SK-N-SH (cell line): ENCODE results near the gene ANKAR. TPM values are rescaled to one million over a fixed set of nuclear protein-coding genes. Genes with fewer than 3 reads are reported as not detected.

Experiments
- CTCF ChIA-PET: fragments of 300-600, 350-600 bp; formaldehyde crosslinking; extraction: SDS; loops from one replicate; lab custom pipeline; 2021; lab: Yijun Ruan, JAX
- POLR2A ChIA-PET: fragments of 350-600 bp; sonication (Branson Sonifier 250); formaldehyde crosslinking; extraction: SDS; loops from one replicate; lab custom pipeline; 2020; ENCODE audit warnings: antibody characterized with exemption, inconsistent platforms; lab: Yijun Ruan, JAX
- DNase-seq: peaks from one replicate; pipeline ENCODE4 v3.0.0; 2012
- H2AFZ ChIP-seq: fragments of 200-600 bp; sonication (generic); 2 replicates; pipeline ENCODE4 v1.8.1; 2016; ENCODE audit warnings: antibody characterized with exemption, mild to moderate bottlenecking, low read depth
- H3F3A ChIP-seq: fragments of 200-600 bp; sonication (generic); replicated peaks from 2 replicates; pipeline ENCODE3; 2016; ENCODE audit warnings: antibody characterized with exemption, mild to moderate bottlenecking; ENCODE audit not compliant: insufficient read depth
- H3K27ac ChIP-seq, 2 experiments: fragments of 200-500 bp in 1 of 2; fragments of 200-600 bp in 1 of 2; sonication (Bioruptor generic) in 1 of 2; sonication (generic), shearing (Covaris generic) in 1 of 2; 2 replicates each; pipeline versions ENCODE4 v1.5.1 to v1.6.1; 2014 to 2016; ENCODE audit warnings: low read depth in 2 of 2, inconsistent platforms in 1 of 2, low read length in 1 of 2, mild to moderate bottlenecking in 1 of 2, mixed read lengths in 1 of 2
- H3K27me3 ChIP-seq: fragments of 200-600 bp; sonication (generic), shearing (Covaris generic); 2 replicates; pipeline ENCODE4 v1.6.1; 2016; ENCODE audit warnings: mixed run types; ENCODE audit not compliant: insufficient read depth
- H3K36me3 ChIP-seq, 2 experiments: fragments of 200-500 bp in 1 of 2; fragments of 200-600 bp in 1 of 2; sonication (Bioruptor generic) in 1 of 2; sonication (generic) in 1 of 2; replicated peaks in 1 of 2; 2 replicates each; pipeline versions ENCODE3 to v1.5.1; 2014 to 2016; ENCODE audit warnings: low read length in 1 of 2, mild to moderate bottlenecking in 1 of 2; ENCODE audit not compliant: insufficient read depth in 2 of 2, control insufficient read depth in 1 of 2
- H3K4me1 ChIP-seq, 2 experiments: fragments of 200-500 bp in 1 of 2; fragments of 200-600 bp in 1 of 2; sonication (Bioruptor generic) in 1 of 2; sonication (generic), shearing (Covaris generic) in 1 of 2; 2 replicates each; pipeline versions ENCODE4 v1.5.1 to v1.6.1; 2014 to 2016; ENCODE audit warnings: low read depth in 1 of 2, low read length in 1 of 2, mixed run types in 1 of 2; ENCODE audit not compliant: insufficient read depth in 2 of 2, control insufficient read depth in 1 of 2
- H3K4me2 ChIP-seq: fragments of 200-600 bp; sonication (generic), shearing (Covaris generic); 2 replicates; pipeline ENCODE4 v1.6.1; 2017; ENCODE audit warnings: mixed run types
- H3K4me3 ChIP-seq, 2 experiments: fragments of 200-500 bp in 1 of 2; fragments of 200-600 bp in 1 of 2; sonication (Bioruptor generic) in 1 of 2; sonication (generic), shearing (Covaris generic) in 1 of 2; 2 replicates each; pipeline versions ENCODE4 v1.5.1 to v1.8.1; 2014 to 2016; ENCODE audit warnings: low read depth in 2 of 2, inconsistent platforms in 1 of 2, low read length in 1 of 2, mild to moderate bottlenecking in 1 of 2, mixed read lengths in 1 of 2, moderate library complexity in 1 of 2
- H3K79me2 ChIP-seq: fragments of 200-600 bp; sonication (generic); 2 replicates; pipeline ENCODE4 v1.8.1; 2017; ENCODE audit warnings: mild to moderate bottlenecking; ENCODE audit not compliant: insufficient read depth
- H3K9ac ChIP-seq: fragments of 200-600 bp; sonication (generic); 2 replicates; pipeline ENCODE4 v1.6.1; 2017; ENCODE audit warnings: mixed run types
- H3K9me2 ChIP-seq: fragments of 200-600 bp; sonication (generic); 2 replicates; pipeline ENCODE4 v1.6.1; 2017; ENCODE audit warnings: mixed run types
- H3K9me3 ChIP-seq: fragments of 200-600 bp; sonication (generic); 2 replicates; pipeline ENCODE4 v1.6.1; 2017; ENCODE audit warnings: mixed run types, mild to moderate bottlenecking, moderate library complexity
- H4K20me1 ChIP-seq: fragments of 200-600 bp; sonication (generic); 2 replicates; pipeline ENCODE4 v1.6.1; 2017; ENCODE audit warnings: mild to moderate bottlenecking, mixed run types; ENCODE audit not compliant: insufficient read depth
- CHD2 ChIP-seq: fragments of 150-350 bp; IDR thresholded peaks from 2 replicates; pipeline ENCODE4 v1.6.1; 2018; ENCODE audit warnings: low read length; ENCODE audit not compliant: partially characterized antibody
- ELF1 ChIP-seq: IDR thresholded peaks from 2 replicates; pipeline ENCODE4 v1.4.0; 2012
- EP300 ChIP-seq, 2 experiments: IDR thresholded peaks; 2 replicates each; pipeline versions ENCODE4 v1.4.0 to v1.6.1; 2012; ENCODE audit warnings: borderline replicate concordance in 1 of 2, low read depth in 1 of 2, low read length in 1 of 2
- EZH2phosphoT487 ChIP-seq: fragments of 200-600 bp; sonication (generic); IDR thresholded peaks from 2 replicates; pipeline ENCODE4 v1.6.1; 2017; ENCODE audit warnings: low read depth, mixed run types, mild to moderate bottlenecking, antibody characterized with exemption, moderate library complexity, borderline replicate concordance
- FOSL2 ChIP-seq: IDR thresholded peaks from 2 replicates; pipeline ENCODE4 v1.4.0; 2012; ENCODE audit warnings: low read depth, mild to moderate bottlenecking, moderate library complexity, borderline replicate concordance
- JUND ChIP-seq: IDR thresholded peaks from 2 replicates; pipeline ENCODE4 v1.4.0; 2012
- NRF1 ChIP-seq: IDR thresholded peaks from 2 replicates; pipeline ENCODE4 v1.6.1; 2012; ENCODE audit warnings: low read depth, mild to moderate bottlenecking, low read length
- RAD21 ChIP-seq: IDR thresholded peaks from 2 replicates; pipeline ENCODE4 v1.6.1; 2012; ENCODE audit warnings: mild to moderate bottlenecking, low read length
- SIN3A ChIP-seq: IDR thresholded peaks from 2 replicates; pipeline ENCODE4 v1.6.1; 2012; ENCODE audit warnings: low read depth, mild to moderate bottlenecking, low read length, moderate library complexity, borderline replicate concordance
- SMC3 ChIP-seq: IDR thresholded peaks from 2 replicates; pipeline ENCODE4 v1.6.1; 2012; ENCODE audit warnings: low read depth, low read length, improper control_type of control experiment
- TCF12 ChIP-seq: IDR thresholded peaks from 2 replicates; pipeline ENCODE4 v1.4.0; 2012
- YY1 ChIP-seq: IDR thresholded peaks from 2 replicates; pipeline ENCODE4 v1.4.0; 2012; ENCODE audit warnings: low read depth, mild to moderate bottlenecking
- WGBS: methylation state at CpG from one replicate; pipeline ENCODE4 v1.1.6; 2017; ENCODE audit warnings: low lambda C conversion rate; 5-methylcytosine and 5-hydroxymethylcytosine counted together
- polyA plus RNA-seq, 3 experiments: library from polyadenylated mRNA; depleted of rRNA; stranded (reverse); fragments of >200 nt; gene quantifications; 2 replicates each; pipeline ENCODE4 v1.2.3, GENCODE V29; 2012
- TF ChIP-seq, protein P1 (sequence below): IDR thresholded peaks from 2 replicates; pipeline ENCODE4; 2012
- TF ChIP-seq, protein P2 (sequence below): fragments of 150-350 bp; IDR thresholded peaks from 2 replicates; pipeline ENCODE4 v1.6.1; 2017; ENCODE audit warnings: antibody characterized with exemption, low read length, low read depth, borderline replicate concordance
- TF ChIP-seq, protein P3 (sequence below): IDR thresholded peaks from 2 replicates; pipeline ENCODE4 v1.4.0; 2012; ENCODE audit warnings: low read depth, borderline replicate concordance
- TF ChIP-seq, protein P4 (sequence below): fragments of 150-350 bp; IDR thresholded peaks from 2 replicates; pipeline ENCODE4 v1.6.1; 2016; ENCODE audit warnings: mild to moderate bottlenecking, low read depth, low read length
- TF ChIP-seq, protein P5 (sequence below): IDR thresholded peaks from 2 replicates; pipeline ENCODE4 v1.4.0; 2012; ENCODE audit warnings: low read depth

ANKAR gene
- polyA plus RNA-seq, 1 of the 3 experiments (the other 2 are of a cell fraction): 1.6 TPM

DNA sequence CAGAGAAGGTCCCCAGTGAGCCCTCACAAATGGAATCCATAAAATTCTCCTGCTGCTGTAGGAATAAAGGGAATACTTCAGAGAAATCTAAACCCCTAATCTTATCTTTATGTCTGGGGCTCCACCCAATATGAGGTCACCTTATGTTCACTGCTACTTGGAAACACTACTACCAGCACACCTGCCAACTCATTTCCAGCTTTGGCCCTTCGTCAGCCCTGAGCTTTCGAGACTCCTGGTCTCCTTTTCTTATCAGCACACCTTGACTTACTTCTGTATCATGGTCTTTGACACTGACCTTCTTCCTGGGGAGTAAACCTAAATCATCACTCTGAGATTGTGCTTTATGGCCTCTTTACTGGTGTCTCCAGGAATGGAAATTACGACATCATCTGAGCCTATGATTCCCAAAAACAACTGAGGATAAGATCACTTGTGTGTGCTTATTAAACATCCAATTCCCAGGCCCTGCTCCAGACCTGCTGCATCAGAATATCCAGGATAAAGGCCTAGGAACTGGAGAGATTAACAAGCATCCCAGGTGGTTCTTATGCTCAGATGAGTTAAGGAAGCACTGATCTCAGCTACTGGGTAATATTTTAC lies 35.4 kb upstream of the ANKAR start:
- no peak overlapping the region for H3K4me2 ChIP-seq
- H3K9me3 ChIP-seq: no peaks in the 10 kb centered on the region
- WGBS: 53% methylated on average over 3 of the region's 3 CpGs
- no peaks in the 10 kb centered on the region for H4K20me1 ChIP-seq
- POLR2A ChIA-PET: no interaction called here
- no peaks in the 10 kb centered on the region for H3K36me3 ChIP-seq
- TF ChIP-seq RAD21 (no peak), CHD2 (no peak), EP300 (IDR thresholded peaks at IDR 0.05; ENCODE audit: borderline replicate concordance in 1 of 2, low read depth in 1 of 2, low read length in 1 of 2) (no peak), SMC3 (no peak), SIN3A (no peak)
- TF ChIP-seq, protein P1, sequence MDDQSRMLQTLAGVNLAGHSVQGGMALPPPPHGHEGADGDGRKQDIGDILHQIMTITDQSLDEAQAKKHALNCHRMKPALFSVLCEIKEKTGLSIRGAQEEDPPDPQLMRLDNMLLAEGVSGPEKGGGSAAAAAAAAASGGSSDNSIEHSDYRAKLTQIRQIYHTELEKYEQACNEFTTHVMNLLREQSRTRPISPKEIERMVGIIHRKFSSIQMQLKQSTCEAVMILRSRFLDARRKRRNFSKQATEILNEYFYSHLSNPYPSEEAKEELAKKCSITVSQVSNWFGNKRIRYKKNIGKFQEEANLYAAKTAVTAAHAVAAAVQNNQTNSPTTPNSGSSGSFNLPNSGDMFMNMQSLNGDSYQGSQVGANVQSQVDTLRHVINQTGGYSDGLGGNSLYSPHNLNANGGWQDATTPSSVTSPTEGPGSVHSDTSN: no peak
- TF ChIP-seq, protein P2, sequence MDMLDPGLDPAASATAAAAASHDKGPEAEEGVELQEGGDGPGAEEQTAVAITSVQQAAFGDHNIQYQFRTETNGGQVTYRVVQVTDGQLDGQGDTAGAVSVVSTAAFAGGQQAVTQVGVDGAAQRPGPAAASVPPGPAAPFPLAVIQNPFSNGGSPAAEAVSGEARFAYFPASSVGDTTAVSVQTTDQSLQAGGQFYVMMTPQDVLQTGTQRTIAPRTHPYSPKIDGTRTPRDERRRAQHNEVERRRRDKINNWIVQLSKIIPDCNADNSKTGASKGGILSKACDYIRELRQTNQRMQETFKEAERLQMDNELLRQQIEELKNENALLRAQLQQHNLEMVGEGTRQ: no peak
- TF ChIP-seq, protein P3, sequence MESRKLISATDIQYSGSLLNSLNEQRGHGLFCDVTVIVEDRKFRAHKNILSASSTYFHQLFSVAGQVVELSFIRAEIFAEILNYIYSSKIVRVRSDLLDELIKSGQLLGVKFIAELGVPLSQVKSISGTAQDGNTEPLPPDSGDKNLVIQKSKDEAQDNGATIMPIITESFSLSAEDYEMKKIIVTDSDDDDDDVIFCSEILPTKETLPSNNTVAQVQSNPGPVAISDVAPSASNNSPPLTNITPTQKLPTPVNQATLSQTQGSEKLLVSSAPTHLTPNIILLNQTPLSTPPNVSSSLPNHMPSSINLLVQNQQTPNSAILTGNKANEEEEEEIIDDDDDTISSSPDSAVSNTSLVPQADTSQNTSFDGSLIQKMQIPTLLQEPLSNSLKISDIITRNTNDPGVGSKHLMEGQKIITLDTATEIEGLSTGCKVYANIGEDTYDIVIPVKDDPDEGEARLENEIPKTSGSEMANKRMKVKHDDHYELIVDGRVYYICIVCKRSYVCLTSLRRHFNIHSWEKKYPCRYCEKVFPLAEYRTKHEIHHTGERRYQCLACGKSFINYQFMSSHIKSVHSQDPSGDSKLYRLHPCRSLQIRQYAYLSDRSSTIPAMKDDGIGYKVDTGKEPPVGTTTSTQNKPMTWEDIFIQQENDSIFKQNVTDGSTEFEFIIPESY: no peak
- TF ChIP-seq, protein P4, sequence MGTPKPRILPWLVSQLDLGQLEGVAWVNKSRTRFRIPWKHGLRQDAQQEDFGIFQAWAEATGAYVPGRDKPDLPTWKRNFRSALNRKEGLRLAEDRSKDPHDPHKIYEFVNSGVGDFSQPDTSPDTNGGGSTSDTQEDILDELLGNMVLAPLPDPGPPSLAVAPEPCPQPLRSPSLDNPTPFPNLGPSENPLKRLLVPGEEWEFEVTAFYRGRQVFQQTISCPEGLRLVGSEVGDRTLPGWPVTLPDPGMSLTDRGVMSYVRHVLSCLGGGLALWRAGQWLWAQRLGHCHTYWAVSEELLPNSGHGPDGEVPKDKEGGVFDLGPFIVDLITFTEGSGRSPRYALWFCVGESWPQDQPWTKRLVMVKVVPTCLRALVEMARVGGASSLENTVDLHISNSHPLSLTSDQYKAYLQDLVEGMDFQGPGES: no peak
- TF ChIP-seq, protein P5, sequence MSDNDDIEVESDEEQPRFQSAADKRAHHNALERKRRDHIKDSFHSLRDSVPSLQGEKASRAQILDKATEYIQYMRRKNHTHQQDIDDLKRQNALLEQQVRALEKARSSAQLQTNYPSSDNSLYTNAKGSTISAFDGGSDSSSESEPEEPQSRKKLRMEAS: no peak
- TF ChIP-seq, all 33 proteins: peak for 0
- Histone ChIP-seq H3K9me2 (no peaks in the 10 kb centered on the region), H3K9ac (no peak overlapping the region), H3K27me3 (no peaks in the 10 kb centered on the region), H3K79me2 (no peaks in the 10 kb centered on the region), H3K4me3 (no peak overlapping the region), H3K27ac (no peak overlapping the region), H2AFZ (no peak overlapping the region), H3F3A (peaks cover 3% of the 10 kb centered on the region), H3K4me1 (no peaks in the 10 kb centered on the region)
- DNase-seq: no peak
- CTCF ChIA-PET: interaction anchor here (1.7 kb wide), 1 partner anchor 22 kb away, joined by 7 read pairs; the partner anchor contains the start of gene ASNSD1

DNA sequence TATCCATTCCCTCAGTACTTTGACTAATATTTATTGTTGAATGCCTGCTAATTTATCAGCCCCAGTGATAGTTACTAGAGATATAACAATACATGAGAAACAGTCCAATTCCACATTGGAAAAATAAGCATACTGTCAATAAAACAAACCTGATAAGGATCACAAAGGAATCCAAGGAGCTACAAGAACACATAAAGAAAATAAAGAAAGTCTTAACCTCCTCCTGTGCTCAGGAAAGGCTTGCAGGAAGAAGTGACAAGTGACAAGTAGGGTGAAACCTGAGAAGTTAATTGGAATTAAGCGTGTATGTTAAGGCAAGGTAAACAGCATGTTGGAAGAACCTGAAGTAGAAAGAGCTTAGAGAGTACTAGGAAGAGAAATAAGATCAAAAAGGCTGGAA lies 33.5 kb upstream of the ANKAR start:
- H3K27ac ChIP-seq: no peak overlapping the region
- no peak overlapping the region for H3K4me2 ChIP-seq
- no peaks in the 10 kb centered on the region for H3K4me1 ChIP-seq
- no peak overlapping the region for H3K4me3 ChIP-seq
- no peaks in the 10 kb centered on the region for H3F3A ChIP-seq
- no peaks in the 10 kb centered on the region for H3K9me2 ChIP-seq
- H3K79me2 ChIP-seq: no peaks in the 10 kb centered on the region
- CTCF ChIA-PET: interaction anchor here (0.6 to 1.6 kb wide), 2 partner anchors 9 to 20 kb away, joined by 3 to 5 read pairs; partner anchors contain the start of gene ASNSD1
- POLR2A ChIA-PET: no interaction called here
- no peak overlapping the region for H2AFZ ChIP-seq
- H3K9me3 ChIP-seq: no peaks in the 10 kb centered on the region
- H3K27me3 ChIP-seq: no peaks in the 10 kb centered on the region
- WGBS: 92% methylated on average over 1 of the region's 1 CpG
- DNase-seq: no peak
- no peaks in the 10 kb centered on the region for H4K20me1 ChIP-seq
- no peak overlapping the region for H3K9ac ChIP-seq
- no peaks in the 10 kb centered on the region for H3K36me3 ChIP-seq
- TF ChIP-seq, protein P4: no peak
- TF ChIP-seq ELF1 (no peak), SIN3A (no peak), JUND (no peak), EZH2phosphoT487 (no peak), YY1 (no peak), NRF1 (no peak), FOSL2 (no peak), TCF12 (no peak)
- TF ChIP-seq, protein P5: no peak
- TF ChIP-seq, protein P3: no peak
